ENCODE results near the gene H19. TPM values are rescaled to one million over a fixed set of nuclear protein-coding genes. Genes with fewer than 3 reads are reported as not detected.

Gene H19
- total and polyA plus RNA-seq, 9 of the 15 experiments (the other 6 are each of a cell fraction or from before 2014, with no cell fraction given): 0.13 to 682 (median 15.7) TPM

DNA sequence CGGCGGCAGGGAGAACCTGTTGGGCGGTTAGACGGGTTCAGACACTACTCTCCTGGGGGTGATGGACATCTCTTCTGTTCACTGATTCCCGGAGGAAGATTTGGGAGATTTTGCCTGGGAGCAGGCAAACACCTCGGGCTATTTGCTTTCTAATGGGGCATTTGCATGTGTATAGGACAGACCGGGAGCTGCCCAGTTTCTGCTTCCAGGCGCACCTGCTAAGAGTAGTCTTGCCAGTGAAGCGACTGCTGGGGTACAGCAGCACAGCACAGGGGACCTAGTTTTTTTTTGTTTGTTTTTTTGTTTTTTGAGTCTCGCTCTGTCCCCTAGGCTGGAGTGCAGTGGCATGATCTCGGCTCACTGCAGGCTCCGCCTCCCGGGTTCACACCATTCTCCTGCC is 6.8 kb upstream of the H19 start:
- no peak overlapping the region for H3K4me2 ChIP-seq (ENCODE audit: insufficient read depth, low read length)
- intact Hi-C loops (cut with micrococcal nuclease) (no loop called here), in situ Hi-C loops (cut with MboI) (loop anchor here (10.0 to 25.0 kb wide), 2 partner anchors 130 to 317 kb away; partner anchors contain the start of gene KRTAP5-6)
- no peak overlapping the region for H3K9ac ChIP-seq (ENCODE audit: insufficient read depth in 1 of 2, low read depth in 2 of 2, low read length in 2 of 2)
- no peak overlapping the region for H3K27ac ChIP-seq (ENCODE audit: extremely low read depth, low read depth, low read length)
- H3K36me3 ChIP-seq (ENCODE audit: control insufficient read depth, insufficient read depth, low read length): no peaks in the 10 kb centered on the region
- FAIRE-seq: no peak
- no peaks in the 10 kb centered on the region for H4K20me1 ChIP-seq (replicated peaks; ENCODE audit: control insufficient read depth, insufficient read depth, low read length)
- POLR2A ChIA-PET: interaction anchor here (0.7 kb wide), 1 partner anchor 11 kb away, joined by 4 read pairs; no protein-coding TSS in a partner anchor
- TF ChIP-seq ZNF324 (CRISPR knock-in tag; IDR thresholded peaks at IDR 0.05) (no peak), ELF4 (CRISPR knock-in tag; IDR thresholded peaks at IDR 0.05) (no peak)
- TF ChIP-seq, protein P1, sequence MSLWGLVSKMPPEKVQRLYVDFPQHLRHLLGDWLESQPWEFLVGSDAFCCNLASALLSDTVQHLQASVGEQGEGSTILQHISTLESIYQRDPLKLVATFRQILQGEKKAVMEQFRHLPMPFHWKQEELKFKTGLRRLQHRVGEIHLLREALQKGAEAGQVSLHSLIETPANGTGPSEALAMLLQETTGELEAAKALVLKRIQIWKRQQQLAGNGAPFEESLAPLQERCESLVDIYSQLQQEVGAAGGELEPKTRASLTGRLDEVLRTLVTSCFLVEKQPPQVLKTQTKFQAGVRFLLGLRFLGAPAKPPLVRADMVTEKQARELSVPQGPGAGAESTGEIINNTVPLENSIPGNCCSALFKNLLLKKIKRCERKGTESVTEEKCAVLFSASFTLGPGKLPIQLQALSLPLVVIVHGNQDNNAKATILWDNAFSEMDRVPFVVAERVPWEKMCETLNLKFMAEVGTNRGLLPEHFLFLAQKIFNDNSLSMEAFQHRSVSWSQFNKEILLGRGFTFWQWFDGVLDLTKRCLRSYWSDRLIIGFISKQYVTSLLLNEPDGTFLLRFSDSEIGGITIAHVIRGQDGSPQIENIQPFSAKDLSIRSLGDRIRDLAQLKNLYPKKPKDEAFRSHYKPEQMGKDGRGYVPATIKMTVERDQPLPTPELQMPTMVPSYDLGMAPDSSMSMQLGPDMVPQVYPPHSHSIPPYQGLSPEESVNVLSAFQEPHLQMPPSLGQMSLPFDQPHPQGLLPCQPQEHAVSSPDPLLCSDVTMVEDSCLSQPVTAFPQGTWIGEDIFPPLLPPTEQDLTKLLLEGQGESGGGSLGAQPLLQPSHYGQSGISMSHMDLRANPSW (CRISPR knock-in tag; IDR thresholded peaks at IDR 0.05): no peak
- H3K27me3 ChIP-seq (ENCODE audit: control insufficient read depth in 2 of 2, insufficient read depth in 2 of 2, low read length in 2 of 2): no peaks in the 10 kb centered on the region
- no peak for ATAC-seq
- CTCF ChIA-PET (ENCODE audit: low intra/inter-chr PET ratio): interaction anchor here (6.9 to 7.2 kb wide), 2 partner anchors 122 to 166 kb away, joined by 54 to 93 read pairs; partner anchors contain the start of gene TNNI2
- no peak overlapping the region for H2AFZ ChIP-seq (ENCODE audit: low read depth, low read length)
- no peaks in the 10 kb centered on the region for H3K9me1 ChIP-seq (ENCODE audit: control insufficient read depth, insufficient read depth, low read length)
- no TSS peak for BruUV-seq (replicated peaks)
- no peaks in the 10 kb centered on the region for H3K79me2 ChIP-seq (ENCODE audit: control insufficient read depth, insufficient read depth, low read length)
- H3K4me3 ChIP-seq: no peak overlapping the region
- no peaks in the 10 kb centered on the region for H3K9me3 ChIP-seq (replicated peaks; ENCODE audit: control insufficient read depth, insufficient read depth, low read depth, low read length)
- H3K4me1 ChIP-seq (replicated peaks in 1 of 2; ENCODE audit: control insufficient read depth in 2 of 2, insufficient read depth in 2 of 2, low read length in 2 of 2): no peaks in the 10 kb centered on the region
- no peak for DNase-seq (ENCODE audit: extremely low read depth in 1 of 4, low spot score in 3 of 4)
- no CpG with 5 or more reads among the region's 13 CpGs for WGBS (ENCODE audit: insufficient coverage, low coverage, missing lambda C conversion rate)

Measured in K562 (cell line).